Measurements from ENCODE around the gene FLYWCH2. TPM values are rescaled to one million over a fixed set of nuclear protein-coding genes. Genes with fewer than 3 reads are reported as not detected.

The FLYWCH2 gene
- total and polyA plus RNA-seq, 9 of the 15 experiments (the other 6 are each of a cell fraction or from before 2014, with no cell fraction given): 0.70 to 55.5 (median 7.6) TPM

DNA sequence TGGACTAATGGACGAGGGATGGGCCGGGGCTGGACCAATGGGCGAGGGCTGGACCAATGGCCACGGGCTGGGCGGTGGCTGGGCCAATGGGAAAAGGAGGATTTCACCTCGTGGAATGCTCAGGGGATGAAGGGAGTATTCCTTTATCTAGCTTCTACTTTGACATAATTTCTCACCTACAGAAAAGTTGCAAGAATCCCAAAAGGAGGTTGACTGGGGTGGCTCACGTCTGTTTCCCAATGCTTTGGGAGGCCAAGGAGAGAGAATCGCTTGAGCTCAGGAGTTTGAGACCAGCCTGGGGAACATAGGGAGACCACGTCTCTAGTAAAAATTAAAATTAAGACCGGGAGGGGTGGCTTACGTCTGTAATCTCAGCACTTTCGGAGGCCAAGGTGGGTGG is 23.0 kb downstream of the FLYWCH2 start:
- Histone ChIP-seq H3K9me3 (replicated peaks; ENCODE audit: control insufficient read depth, insufficient read depth, low read depth, low read length) (no peaks in the 10 kb centered on the region), H3K9ac (ENCODE audit: insufficient read depth in 1 of 2, low read depth in 2 of 2, low read length in 2 of 2) (no peak overlapping the region), H3K79me2 (ENCODE audit: control insufficient read depth, insufficient read depth, low read length) (peaks cover 6% of the 10 kb centered on the region; the same call in 2 of the 3 replicates), H3K36me3 (ENCODE audit: control insufficient read depth, insufficient read depth, low read length) (no peaks in the 10 kb centered on the region), H3K4me2 (ENCODE audit: insufficient read depth, low read length) (peak overlapping the region; percentile 75), H3K27ac (ENCODE audit: extremely low read depth, low read depth, low read length) (peak overlapping the region; percentile 53; the same call in 2 of the 3 replicates), H4K20me1 (replicated peaks; ENCODE audit: control insufficient read depth, insufficient read depth, low read length) (no peaks in the 10 kb centered on the region), H3K27me3 (ENCODE audit: control insufficient read depth in 2 of 2, insufficient read depth in 2 of 2, low read length in 2 of 2) (no peaks in the 10 kb centered on the region), H3K9me1 (ENCODE audit: control insufficient read depth, insufficient read depth, low read length) (no peaks in the 10 kb centered on the region), H3K4me3 (no peak overlapping the region; the same call in 1 of the 2 replicates), H2AFZ (ENCODE audit: low read depth, low read length) (peak overlapping the region; percentile 80), H3K4me1 (replicated peaks in 1 of 2; ENCODE audit: control insufficient read depth in 2 of 2, insufficient read depth in 2 of 2, low read length in 2 of 2) (peaks cover 14 to 35% of the 10 kb centered on the region in 2 experiments; a peak in 4 of 5 replicates)
- ATAC-seq: no peak
- in situ Hi-C loops (cut with MboI): no loop called here
- peak in 1 of 4 experiments; percentile 96 for DNase-seq (ENCODE audit: extremely low read depth in 1 of 4, low spot score in 3 of 4)
- BruUV-seq (replicated peaks): no TSS peak
- ChIA-PET CTCF (ENCODE audit: low intra/inter-chr PET ratio) (interaction anchor here (0.7 to 4.7 kb wide), 2 partner anchors 31 to 68 kb away, joined by 3 to 24 read pairs; no protein-coding TSS in a partner anchor), POLR2A (interaction anchor here (0.5 to 1.7 kb wide), 9 partner anchors 11 to 175 kb away, joined by 3 to 10 read pairs (median 3); partner anchors contain the start of genes FLYWCH2 and SRRM2)
- no peak for FAIRE-seq
- 2% methylated on average over 11 of the region's 12 CpGs for WGBS (ENCODE audit: insufficient coverage, low coverage, missing lambda C conversion rate)
- intact Hi-C loops (cut with micrococcal nuclease): loop anchor here (1.0 to 2.0 kb wide), 3 partner anchors 23 to 75 kb away; partner anchors contain the start of genes FLYWCH2 and PKMYT1
- TF ChIP-seq NRF1 (conservative IDR thresholded peaks at IDR 0.05 in 1 of 2, IDR thresholded peaks at IDR 0.05 in 1 of 2): peak; percentile 67 to 68; a peak in 3 of 4 replicates
- TF ChIP-seq, protein P1, sequence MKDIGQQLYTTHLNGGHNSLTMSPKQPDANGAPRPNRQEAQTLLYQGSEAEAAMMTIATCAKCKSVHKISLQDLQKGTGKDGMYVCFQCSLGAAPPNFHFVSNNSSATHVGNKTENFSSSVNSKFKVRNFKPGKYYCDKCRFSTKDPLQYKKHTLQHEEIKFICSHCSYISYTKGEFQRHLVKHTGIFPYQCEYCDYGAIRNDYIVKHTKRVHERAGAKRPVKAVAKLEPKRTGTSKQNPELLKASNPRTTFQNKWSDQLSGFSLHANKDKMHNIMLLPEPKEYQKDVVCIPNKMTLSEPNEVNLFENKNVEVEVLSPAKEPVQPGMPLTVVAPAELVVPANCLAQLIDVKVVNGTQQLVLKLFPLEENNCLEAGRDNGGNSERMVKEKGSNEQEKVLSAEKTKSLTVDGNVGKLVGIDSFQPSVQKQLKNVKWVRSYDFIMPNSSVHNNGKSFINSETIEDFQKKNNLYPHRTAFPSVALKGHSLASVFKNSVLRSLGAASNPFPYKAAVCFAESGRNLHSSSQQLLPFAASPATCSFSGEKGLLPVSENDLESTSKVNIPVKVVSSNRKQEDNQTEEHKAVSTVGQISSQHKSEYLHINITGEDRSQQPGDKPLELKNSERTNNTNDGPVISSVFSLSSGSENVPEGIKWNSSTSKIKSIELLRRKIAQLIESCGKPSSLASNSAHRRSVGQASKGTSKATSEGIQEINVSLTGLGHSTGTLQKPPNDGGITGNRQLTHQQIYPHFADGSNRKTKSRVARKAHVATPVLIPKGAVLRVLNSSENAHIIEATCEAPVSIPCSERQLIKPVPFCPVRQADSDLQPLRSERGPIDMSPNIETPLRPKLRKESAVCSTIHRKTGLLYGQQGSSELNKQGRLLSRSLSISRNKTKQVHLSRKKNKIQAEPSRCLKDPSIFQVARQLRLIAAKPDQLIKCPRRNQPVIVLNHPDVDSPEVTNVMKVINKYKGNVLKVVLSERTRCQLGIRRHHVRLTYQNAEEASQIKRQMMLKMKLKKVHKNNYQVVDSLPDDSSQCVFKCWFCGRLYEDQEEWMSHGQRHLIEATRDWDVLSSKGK (CRISPR knock-in tag; IDR thresholded peaks at IDR 0.05): no peak
- 0 out of 2 replicates have a peak, but pooled peaks have one; percentile 19 for TF ChIP-seq HDAC2 (IDR thresholded peaks at IDR 0.05)
- no peak for TF ChIP-seq KAT7 (CRISPR knock-in tag; IDR thresholded peaks at IDR 0.05; ENCODE audit: borderline replicate concordance)
- TF ChIP-seq, protein P2, sequence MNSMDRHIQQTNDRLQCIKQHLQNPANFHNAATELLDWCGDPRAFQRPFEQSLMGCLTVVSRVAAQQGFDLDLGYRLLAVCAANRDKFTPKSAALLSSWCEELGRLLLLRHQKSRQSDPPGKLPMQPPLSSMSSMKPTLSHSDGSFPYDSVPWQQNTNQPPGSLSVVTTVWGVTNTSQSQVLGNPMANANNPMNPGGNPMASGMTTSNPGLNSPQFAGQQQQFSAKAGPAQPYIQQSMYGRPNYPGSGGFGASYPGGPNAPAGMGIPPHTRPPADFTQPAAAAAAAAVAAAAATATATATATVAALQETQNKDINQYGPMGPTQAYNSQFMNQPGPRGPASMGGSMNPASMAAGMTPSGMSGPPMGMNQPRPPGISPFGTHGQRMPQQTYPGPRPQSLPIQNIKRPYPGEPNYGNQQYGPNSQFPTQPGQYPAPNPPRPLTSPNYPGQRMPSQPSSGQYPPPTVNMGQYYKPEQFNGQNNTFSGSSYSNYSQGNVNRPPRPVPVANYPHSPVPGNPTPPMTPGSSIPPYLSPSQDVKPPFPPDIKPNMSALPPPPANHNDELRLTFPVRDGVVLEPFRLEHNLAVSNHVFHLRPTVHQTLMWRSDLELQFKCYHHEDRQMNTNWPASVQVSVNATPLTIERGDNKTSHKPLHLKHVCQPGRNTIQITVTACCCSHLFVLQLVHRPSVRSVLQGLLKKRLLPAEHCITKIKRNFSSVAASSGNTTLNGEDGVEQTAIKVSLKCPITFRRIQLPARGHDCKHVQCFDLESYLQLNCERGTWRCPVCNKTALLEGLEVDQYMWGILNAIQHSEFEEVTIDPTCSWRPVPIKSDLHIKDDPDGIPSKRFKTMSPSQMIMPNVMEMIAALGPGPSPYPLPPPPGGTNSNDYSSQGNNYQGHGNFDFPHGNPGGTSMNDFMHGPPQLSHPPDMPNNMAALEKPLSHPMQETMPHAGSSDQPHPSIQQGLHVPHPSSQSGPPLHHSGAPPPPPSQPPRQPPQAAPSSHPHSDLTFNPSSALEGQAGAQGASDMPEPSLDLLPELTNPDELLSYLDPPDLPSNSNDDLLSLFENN (IDR thresholded peaks at IDR 0.05; ENCODE audit: low read depth in 2 of 2, low read length in 2 of 2): no peak
- no peak for TF ChIP-seq ZNF253 (CRISPR knock-in tag; conservative IDR thresholded peaks at IDR 0.05)
- peak; percentile 12; the same call in 1 of the 2 replicates for TF ChIP-seq CHD2 (IDR thresholded peaks at IDR 0.05; ENCODE audit: low read depth, low read length)
- TF ChIP-seq NEUROD1 (IDR thresholded peaks at IDR 0.05; ENCODE audit: borderline replicate concordance, low read depth, low read length, partially characterized antibody): peak; percentile 4
- TF ChIP-seq SMARCC2 (IDR thresholded peaks at IDR 0.05; ENCODE audit: low read depth): no peak
- TF ChIP-seq, protein P3, sequence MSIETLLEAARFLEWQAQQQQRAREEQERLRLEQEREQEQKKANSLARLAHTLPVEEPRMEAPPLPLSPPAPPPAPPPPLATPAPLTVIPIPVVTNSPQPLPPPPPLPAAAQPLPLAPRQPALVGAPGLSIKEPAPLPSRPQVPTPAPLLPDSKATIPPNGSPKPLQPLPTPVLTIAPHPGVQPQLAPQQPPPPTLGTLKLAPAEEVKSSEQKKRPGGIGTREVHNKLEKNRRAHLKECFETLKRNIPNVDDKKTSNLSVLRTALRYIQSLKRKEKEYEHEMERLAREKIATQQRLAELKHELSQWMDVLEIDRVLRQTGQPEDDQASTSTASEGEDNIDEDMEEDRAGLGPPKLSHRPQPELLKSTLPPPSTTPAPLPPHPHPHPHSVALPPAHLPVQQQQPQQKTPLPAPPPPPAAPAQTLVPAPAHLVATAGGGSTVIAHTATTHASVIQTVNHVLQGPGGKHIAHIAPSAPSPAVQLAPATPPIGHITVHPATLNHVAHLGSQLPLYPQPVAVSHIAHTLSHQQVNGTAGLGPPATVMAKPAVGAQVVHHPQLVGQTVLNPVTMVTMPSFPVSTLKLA (conservative IDR thresholded peaks at IDR 0.05): peak in 1 of 2 experiments; percentile 29; a peak in 2 of 4 replicates
- TF ChIP-seq CREM (IDR thresholded peaks at IDR 0.05; ENCODE audit: low read depth): peak; percentile 41; the same call in 1 of the 2 replicates
